B cell (primary cell): ENCODE results near the gene PTPRN2. TPM values are rescaled to one million over a fixed set of nuclear protein-coding genes. Genes with fewer than 3 reads are reported as not detected.

ENCODE experiments used
- ATAC-seq: fragments of 200-7000 bp; cut with Tn5 transposase; one replicate; pipeline ENCODE4 v1.10.0; 2021; ENCODE audit warnings: low read depth, mild to moderate bottlenecking, moderate number of reproducible peaks, moderate library complexity
- CTCF ChIA-PET: fragments of 350-600 bp; sonication (Branson Sonifier 250); formaldehyde crosslinking; loops from one replicate; lab custom pipeline; 2021; ENCODE audit warnings: antibody characterized with exemption, inconsistent platforms; lab: Charles Lee
- POLR2A ChIA-PET: fragments of 350-600 bp; sonication (Branson Sonifier 250); formaldehyde crosslinking; loops from one replicate; lab custom pipeline; 2021; ENCODE audit warnings: antibody characterized with exemption; lab: Charles Lee
- DNase-seq: peaks from one replicate; pipeline ENCODE4 v3.0.0; 2013
- H2AFZ ChIP-seq: 2 replicates; pipeline ENCODE4 v1.6.1; 2012; ENCODE audit warnings: mild to moderate bottlenecking, low read depth, low read length; ENCODE audit not compliant: insufficient read depth, poor library complexity, severe bottlenecking
- H3K27ac ChIP-seq, 2 donors: 1 replicate in 1 of 2; 2 replicates in 1 of 2; pipeline ENCODE4 v1.5.1; 2012 to 2013; ENCODE audit warnings: low read length in 2 of 2, mild to moderate bottlenecking in 2 of 2, moderate library complexity in 1 of 2
- H3K27me3 ChIP-seq, 4 experiments: fragments of 200-600 bp in 1 of 4; sonication (generic) in 1 of 4; replicated peaks in 1 of 4; 1 replicate in 2 of 4; 2 replicates in 2 of 4; pipeline versions ENCODE4 v1.6.1 to v1.7.0; 2013 to 2016; ENCODE audit warnings: low read length in 3 of 4, mild to moderate bottlenecking in 2 of 4, mixed read lengths in 1 of 4, moderate library complexity in 1 of 4; ENCODE audit not compliant: insufficient read depth in 4 of 4, control insufficient read depth in 3 of 4; ENCODE audit errors: control extremely low read depth in 1 of 4
- H3K36me3 ChIP-seq, 2 experiments: replicated peaks in 1 of 2; 1 replicate in 1 of 2; 2 replicates in 1 of 2; pipeline versions ENCODE4 v1.6.1 to v1.7.1; 2013; ENCODE audit warnings: low read length in 1 of 2; ENCODE audit not compliant: insufficient read depth in 2 of 2, control insufficient read depth in 1 of 2; ENCODE audit errors: control extremely low read depth in 1 of 2, extremely low read depth in 1 of 2
- H3K4me1 ChIP-seq, 2 donors: fragments of 200-600 bp in 1 of 2; sonication (generic) in 1 of 2; 1 replicate in 1 of 2; 2 replicates in 1 of 2; pipeline versions ENCODE4 v1.5.1 to v1.6.1; 2013 to 2017; ENCODE audit warnings: low read length in 2 of 2; ENCODE audit not compliant: control insufficient read depth in 2 of 2, insufficient read depth in 2 of 2
- H3K4me2 ChIP-seq: replicated peaks from 2 replicates; pipeline ENCODE3; 2012; ENCODE audit warnings: mild to moderate bottlenecking, low read depth, low read length; ENCODE audit not compliant: poor library complexity, severe bottlenecking
- H3K4me3 ChIP-seq, 5 experiments: fragments of 200-600 bp in 1 of 5; sonication (generic) in 1 of 5; 1 replicate in 3 of 5; 2 replicates in 2 of 5; pipeline versions ENCODE4 v1.5.1 to v1.7.0; 2011 to 2016; ENCODE audit warnings: low read length in 4 of 5, mild to moderate bottlenecking in 4 of 5, low read depth in 2 of 5, control low read depth in 1 of 5, moderate library complexity in 1 of 5; ENCODE audit not compliant: insufficient read depth in 1 of 5; ENCODE audit errors: control extremely low read depth in 1 of 5, extremely low read depth in 1 of 5
- H3K79me2 ChIP-seq: fragments of 200-600 bp; sonication (generic); one replicate; pipeline ENCODE4 v1.6.0; 2016; ENCODE audit warnings: low read length; ENCODE audit not compliant: control insufficient read depth, insufficient read depth
- H3K9ac ChIP-seq: fragments of 200-600 bp; sonication (generic); 2 replicates; pipeline ENCODE4 v1.6.1; 2017; ENCODE audit warnings: mild to moderate bottlenecking, low read length, moderate library complexity
- H3K9me3 ChIP-seq, 3 donors: one replicate each; pipeline versions ENCODE4 v1.6.1 to v1.7.1; 2013; ENCODE audit warnings: low read length in 2 of 3; ENCODE audit not compliant: control insufficient read depth in 2 of 3, insufficient read depth in 1 of 3; ENCODE audit errors: control extremely low read depth in 1 of 3
- H4K20me1 ChIP-seq: 2 replicates; pipeline ENCODE4 v1.6.0; 2012; ENCODE audit warnings: mild to moderate bottlenecking, low read length; ENCODE audit not compliant: insufficient read depth, control insufficient read depth, poor library complexity, severe bottlenecking
- H3K27ac Mint-ChIP-seq: one replicate; pipeline ENCODE4 v1.8.0; 2021; ENCODE audit warnings: mixed read lengths
- H3K27me3 Mint-ChIP-seq: one replicate; pipeline ENCODE4 v1.8.0; 2021; ENCODE audit warnings: mixed read lengths
- H3K4me1 Mint-ChIP-seq: one replicate; pipeline ENCODE4 v1.8.0; 2021; ENCODE audit warnings: mixed read lengths
- H3K4me3 Mint-ChIP-seq: one replicate; pipeline ENCODE4 v1.8.0; 2021; ENCODE audit warnings: mixed read lengths
- H3K9me3 Mint-ChIP-seq: one replicate; pipeline ENCODE4 v1.8.0; 2022; ENCODE audit warnings: mixed read lengths; ENCODE audit not compliant: insufficient read depth
- CTCF ChIP-seq: fragments of 200-600 bp; IDR thresholded peaks from one replicate; pipeline ENCODE4 v1.8.0; 2022; ENCODE audit warnings: antibody characterized with exemption, mild to moderate bottlenecking
- EZH2 ChIP-seq: IDR thresholded peaks from 2 replicates; pipeline ENCODE4 v1.6.1; 2012; ENCODE audit warnings: borderline replicate concordance, low read depth, mild to moderate bottlenecking, moderate library complexity, low read length; ENCODE audit not compliant: insufficient read depth, poor library complexity, severe bottlenecking
- WGBS: methylation state at CpG from one replicate; pipeline ENCODE4 v1.1.5; 2013; ENCODE audit warnings: missing lambda C conversion rate; ENCODE audit not compliant: insufficient coverage; 5-methylcytosine and 5-hydroxymethylcytosine counted together
- intact Hi-C: fragments of 100-400 bp; cut with micrococcal nuclease; formaldehyde crosslinking; loops from one replicate; pipeline ENCODE4 v1.10.0; 2022
- polyA plus RNA-seq: library from polyadenylated mRNA; depleted of rRNA; stranded (reverse); fragments of >200 nt; gene quantifications from 2 replicates; pipeline ENCODE4 v1.2.3, GENCODE V29; 2012
- total RNA-seq, 2 donors: library from RNA; stranded (reverse); fragments of 120-200 nt in 1 of 2; gene quantifications; 1 replicate in 1 of 2; 2 replicates in 1 of 2; pipeline versions ENCODE4 v1.2.3 to v1.2.4, GENCODE V29; 2013 to 2022

PTPRN2 gene
- total and polyA plus RNA-seq, 2 donors (not counting 1 experiment from before 2014, with no cell fraction given): 2.0 to 5.0 TPM

- 85% methylated on average over 13 of the region's 14 CpGs for WGBS
- CTCF ChIA-PET: no interaction called here
Observed at GRCh38 chr7:157763279-157764000, 824.2 kb downstream of the PTPRN2 start.

More at GRCh38 chr7:157763279-157764000, 824.2 kb downstream of the PTPRN2 start:
- H3K4me3 Mint-ChIP-seq: no peak overlapping the region
- no peak for TF ChIP-seq EZH2
- no peak for TF ChIP-seq CTCF
- ATAC-seq (no peak), DNase-seq (no peak)
- Histone ChIP-seq H3K27ac (no peak overlapping the region), H3K27me3 (no peaks in the 10 kb centered on the region), H3K4me3 (no peak overlapping the region), H3K4me2 (no peak overlapping the region), H3K9ac (no peak overlapping the region), H3K79me2 (no peaks in the 10 kb centered on the region), H4K20me1 (no peaks in the 10 kb centered on the region), H3K36me3 (no peaks in the 10 kb centered on the region), H3K4me1 (no peaks in the 10 kb centered on the region), H2AFZ (no peak overlapping the region), H3K9me3 (peaks cover 0 to 36% (median 0%) of the 10 kb centered on the region in 3 donors)
- POLR2A ChIA-PET: no interaction called here
- H3K27ac Mint-ChIP-seq: no peak overlapping the region
- H3K27me3 Mint-ChIP-seq: no peaks in the 10 kb centered on the region
- no peaks in the 10 kb centered on the region for H3K4me1 Mint-ChIP-seq
- intact Hi-C loops: no loop called here
- H3K9me3 Mint-ChIP-seq: peaks cover 16% of the 10 kb centered on the region
